Stimulated activated CD8-positive, alpha-beta memory T cell treated with anti-CD3 and anti-CD28 coated beads, Interleukin-15, amount 100 ng/mL, for 1 hour (primary cell): Measurements from ENCODE around the gene MEP1B.

Experiments used
- DNase-seq: peaks from one replicate; pipeline ENCODE4 v3.0.0-alpha.2; 2020; ENCODE audit warnings: low read depth

MEP1B gene

DNA sequence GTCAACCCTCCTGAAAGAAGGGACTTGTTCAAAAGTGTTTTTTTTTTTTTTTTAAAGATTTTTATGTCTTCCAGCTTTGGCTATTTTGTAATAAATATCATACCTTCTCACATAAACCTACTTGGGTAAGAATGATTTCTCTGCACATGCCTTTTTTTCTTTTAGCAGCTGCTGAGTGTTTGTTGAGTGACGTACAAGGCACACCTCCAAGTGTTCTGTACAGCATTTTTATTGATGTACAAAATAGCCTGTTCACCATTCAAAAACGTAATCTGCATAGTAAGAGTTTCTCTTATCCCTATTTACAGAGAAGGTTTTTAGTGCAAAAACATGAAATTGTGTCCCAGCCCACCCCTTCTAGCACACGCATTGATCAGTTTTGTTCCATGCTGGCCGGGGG lies 77.6 kb downstream of the MEP1B start:
- no peak for DNase-seq
